ENCODE measurements around the gene TSNAX.

The TSNAX gene

GRCh38 chr1:231613419-231614349 lies 85.2 kb downstream of the TSNAX start:
- FAIRE-seq (peak; percentile 82), DNase-seq (ENCODE audit: insufficient read length, low spot score) (no peak)
- no peak for TF ChIP-seq POLR2A (IDR thresholded peaks at IDR 0.05; ENCODE audit: low read depth, low read length)
- no peak for TF ChIP-seq POLR2AphosphoS5 (IDR thresholded peaks at IDR 0.05; ENCODE audit: low read depth, low read length)
- no peak for TF ChIP-seq TAF1 (IDR thresholded peaks at IDR 0.05; ENCODE audit: low read depth, low read length)
- TF ChIP-seq PAX5 (IDR thresholded peaks at IDR 0.05; ENCODE audit: insufficient read depth, low read length, severe bottlenecking) = no peak
- TF ChIP-seq SPI1 (IDR thresholded peaks at IDR 0.05; ENCODE audit: low read depth, low read length) = no peak
- TF ChIP-seq POU2F2 (IDR thresholded peaks at IDR 0.05; ENCODE audit: low read depth, low read length) = no peak

All from GM12891 (cell line).